DMS153 treated with DMSO at 0.1 percent for 48 hours (cell line): Measurements from ENCODE around the gene DPY30.
"Not testable (repeated sequence)": the region's sequence is repeated elsewhere in the genome, so short reads cannot be mapped to it uniquely, and the experiment has no call there.

Experiments
- DNase-seq: peaks from one replicate; lab custom pipeline; 2025; ENCODE audit not compliant: unreplicated experiment; lab: John Stamatoyannopoulos, UW

DPY30 gene

GRCh38 chr2:32039447-32040219 lies at the start of gene DPY30:
DPY30 (minus strand) TSS chr2:32039805; CDS start chr2:32039456, 349 bp downstream.
- peak; percentile 85 for DNase-seq

DNA sequence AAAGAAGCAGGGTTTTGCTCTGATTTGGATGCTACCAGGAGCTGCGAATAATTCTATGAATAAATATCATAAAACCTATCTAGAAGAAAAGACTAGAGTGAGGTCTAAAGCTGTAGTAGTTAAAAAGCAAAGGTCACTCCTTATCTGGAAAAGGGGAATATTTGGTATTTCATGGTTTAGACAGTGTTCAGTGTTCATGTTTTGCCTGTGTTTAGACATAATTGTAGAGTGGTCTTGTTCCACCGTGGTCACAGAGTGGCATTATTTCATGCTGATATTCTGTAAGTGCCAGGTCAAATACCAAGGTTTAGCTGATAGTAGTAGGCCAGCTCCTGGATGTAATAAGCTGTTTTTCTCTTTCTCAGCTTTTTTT lies 34.5 kb upstream of the DPY30 start:
- no peak for DNase-seq

DNA sequence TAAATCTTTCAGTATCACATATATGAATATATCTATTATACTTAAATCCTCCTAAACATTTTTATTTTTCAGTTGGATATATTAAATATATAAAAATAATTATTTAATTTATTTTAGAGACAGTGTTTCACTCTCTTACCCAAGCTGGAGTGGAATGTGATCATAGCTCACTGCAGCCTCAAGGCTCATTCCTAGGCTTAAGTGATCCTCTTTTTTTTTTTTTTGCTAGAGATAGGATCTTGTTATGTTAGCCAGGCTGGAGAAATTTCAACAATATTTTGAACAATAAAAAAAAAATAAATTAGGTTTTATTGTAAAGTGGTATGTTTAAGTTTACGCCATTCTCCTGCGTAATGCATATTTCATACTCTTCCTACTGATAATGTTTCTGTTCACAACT lies 27.9 kb upstream of the DPY30 start:
- no peak for DNase-seq

GRCh38 chr2:32064713-32065112 lies 25.1 kb upstream of the DPY30 start:
- DNase-seq = no peak

DNA sequence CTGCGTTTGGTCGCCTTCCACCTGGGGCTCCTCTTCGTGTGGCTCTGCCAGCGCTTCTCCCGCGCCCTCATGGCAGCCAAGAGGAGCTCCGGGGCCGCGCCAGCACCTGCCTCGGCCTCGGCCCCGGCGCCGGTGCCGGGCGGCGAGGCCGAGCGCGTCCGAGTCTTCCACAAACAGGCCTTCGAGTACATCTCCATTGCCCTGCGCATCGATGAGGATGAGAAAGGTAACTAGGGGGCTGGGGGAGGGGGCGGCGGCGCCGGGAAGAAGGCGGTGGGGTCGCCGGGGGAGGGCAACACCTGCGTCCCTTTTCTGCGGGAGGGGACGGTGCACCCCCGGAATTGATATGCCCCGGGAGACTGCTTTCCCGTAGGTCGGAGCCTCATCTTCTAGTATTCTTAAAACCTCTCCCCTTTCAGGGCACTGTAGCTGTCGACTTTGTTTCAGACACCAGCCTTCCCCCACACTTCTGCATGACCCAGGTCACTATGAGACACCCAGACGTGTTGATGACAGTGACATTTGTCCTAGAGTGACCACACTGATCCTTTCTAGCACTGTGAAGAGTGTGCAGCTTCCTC lies 24.5 kb upstream of the DPY30 start:
- DNase-seq = no peak

DNA sequence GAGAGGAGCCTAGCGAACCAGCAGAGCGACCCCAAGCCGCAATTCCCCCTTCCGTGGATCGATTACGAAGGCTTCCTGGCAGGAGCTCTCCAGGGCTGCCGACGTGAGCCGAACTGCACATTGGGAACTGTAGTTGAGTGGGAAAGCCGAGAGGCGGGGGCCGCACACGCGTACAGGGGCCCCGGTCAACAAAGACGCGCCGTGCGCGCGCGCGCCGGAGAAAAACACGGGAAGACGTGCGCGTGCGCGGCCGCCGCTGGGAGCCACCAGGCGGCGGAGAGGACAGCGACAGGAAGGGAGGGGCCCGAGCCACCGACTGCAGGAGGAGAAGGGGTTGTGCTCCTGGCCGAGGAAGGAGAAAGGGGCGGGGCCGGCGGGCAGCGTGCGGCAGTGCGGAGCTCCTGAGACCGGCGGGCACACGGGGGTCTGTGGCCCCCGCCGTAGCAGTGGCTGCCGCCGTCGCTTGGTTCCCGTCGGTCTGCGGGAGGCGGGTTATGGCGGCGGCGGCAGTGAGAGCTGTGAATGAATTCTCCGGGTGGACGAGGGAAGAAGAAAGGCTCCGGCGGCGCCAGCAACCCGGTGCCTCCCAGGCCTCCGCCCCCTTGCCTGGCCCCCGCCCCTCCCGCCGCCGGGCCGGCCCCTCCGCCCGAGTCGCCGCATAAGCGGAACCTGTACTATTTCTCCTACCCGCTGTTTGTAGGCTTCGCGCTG lies 23.9 kb upstream of the DPY30 start, which contains the start of gene SPAST:
SPAST (plus strand) TSS at position 247 of the 711 bp plus-strand sequence; CDS start at position 523, 276 bp downstream.
- peak; percentile 97 for DNase-seq

DNA sequence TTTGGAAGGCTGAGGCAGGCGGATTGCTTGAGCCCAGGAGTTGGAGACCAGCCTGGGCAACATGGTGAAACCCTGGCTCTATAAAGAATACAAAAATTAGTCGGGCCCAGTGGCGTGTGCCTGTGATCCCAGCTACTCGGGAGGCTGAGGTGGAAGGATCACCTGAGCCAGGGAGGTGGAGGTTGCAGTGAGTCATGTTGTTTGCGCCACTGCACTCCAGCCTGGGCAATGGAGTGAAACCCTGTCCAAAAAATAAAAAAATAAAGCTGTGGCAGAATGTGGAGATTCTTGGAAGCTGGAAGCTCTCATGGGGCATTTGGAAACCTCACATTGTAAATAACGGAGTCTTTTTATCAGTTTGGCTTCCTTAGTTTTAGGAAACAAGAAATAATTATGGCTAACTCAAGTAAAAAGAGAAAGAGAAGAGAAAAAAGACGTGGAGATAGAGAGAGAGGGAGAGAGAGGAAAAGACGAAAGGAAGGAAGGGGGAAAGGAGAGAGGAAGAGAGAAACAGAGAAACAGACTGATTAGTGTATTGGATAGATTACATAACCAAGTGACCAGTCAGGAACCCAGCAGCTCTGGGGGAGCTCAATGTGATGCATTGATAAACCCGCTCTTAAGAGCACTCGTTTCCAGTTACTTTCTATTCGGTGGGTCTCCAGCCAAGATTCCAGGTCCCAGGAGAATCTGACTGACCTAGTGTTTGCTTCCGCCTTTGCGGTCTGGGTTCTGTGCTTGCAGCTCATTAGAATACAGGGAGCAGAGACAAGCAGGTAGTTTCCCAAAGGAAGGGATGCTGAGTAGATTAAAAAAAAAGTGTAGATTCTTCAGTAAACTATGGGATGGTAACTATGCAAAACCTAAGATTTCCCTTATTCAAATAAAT lies 22.6 kb upstream of the DPY30 start:
- DNase-seq = peak; percentile 63

- no peak for DNase-seq
These were observed 21.8 kb upstream of the DPY30 start for GRCh38 chr2:32061430-32061829.

DNA sequence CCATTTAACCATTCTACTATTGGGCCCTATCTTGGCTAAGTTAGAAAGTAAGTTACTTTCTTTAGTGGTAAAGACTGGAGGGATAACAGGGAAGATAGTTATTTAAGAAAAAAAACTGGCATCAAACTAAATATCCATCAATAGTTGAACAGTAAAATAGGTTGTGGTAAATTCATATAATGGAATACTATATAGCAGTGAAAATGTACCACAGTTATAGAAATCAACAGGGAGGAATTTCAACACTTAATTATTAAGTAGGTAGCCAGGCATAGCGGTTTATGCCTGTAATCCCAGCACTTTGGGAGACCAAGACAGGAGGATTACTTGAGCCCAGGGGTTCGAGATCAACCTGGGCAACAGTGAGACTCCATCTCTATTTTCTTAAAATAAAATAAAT lies 20.7 kb upstream of the DPY30 start:
- no peak for DNase-seq

DNA sequence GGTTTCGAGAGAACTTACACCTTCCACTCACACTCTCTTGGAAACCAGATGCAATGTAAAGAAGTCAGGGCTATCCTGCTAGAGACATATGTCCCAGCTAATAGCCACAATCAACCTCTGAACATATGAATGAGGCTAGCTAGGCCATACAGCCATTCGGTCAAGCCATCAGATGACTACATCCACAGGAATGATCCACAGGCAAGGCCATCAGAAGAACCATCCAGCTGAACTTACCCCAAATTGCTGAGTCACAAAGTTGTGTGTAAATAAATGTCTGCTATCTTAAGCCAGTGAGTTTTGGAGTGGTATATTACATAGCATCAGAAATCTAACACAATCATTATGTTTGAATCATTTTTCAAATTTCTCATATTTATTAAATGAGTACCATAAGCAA lies 18.5 kb upstream of the DPY30 start:
- DNase-seq = no peak

GRCh38 chr2:32054583-32054982 lies 15.0 kb upstream of the DPY30 start:
- DNase-seq = not testable (repeated sequence)

DNA sequence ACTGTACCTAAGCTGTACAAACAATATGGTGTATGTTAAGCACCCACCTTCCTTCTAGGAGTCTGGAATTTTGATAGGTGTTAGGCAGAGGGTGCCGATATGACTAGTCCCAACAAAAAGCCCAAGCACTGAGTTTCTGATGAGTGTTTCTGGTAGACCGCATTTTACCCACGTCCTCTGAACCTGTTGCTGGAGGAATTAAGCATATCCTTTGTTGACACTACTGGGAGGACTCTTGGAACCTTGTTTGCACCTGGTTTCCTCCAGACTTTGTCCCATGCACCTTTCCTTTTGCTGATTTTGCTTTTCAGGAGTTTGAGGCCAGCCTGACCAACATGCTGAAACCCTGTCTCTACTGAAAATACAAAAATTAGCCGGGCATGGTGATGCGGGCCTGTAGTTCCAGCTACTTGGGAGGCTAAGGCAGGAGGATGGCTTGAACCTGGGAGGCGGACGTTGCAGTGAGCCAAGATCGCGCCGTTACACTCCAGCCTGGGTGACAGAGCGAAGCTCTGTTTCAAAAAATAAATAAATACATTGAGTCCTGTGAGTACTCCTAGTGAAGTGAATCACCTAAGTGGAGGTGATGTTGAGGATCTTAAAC lies 12.3 kb upstream of the DPY30 start:
- no peak for DNase-seq

GRCh38 chr2:32043561-32043960 lies 4.0 kb upstream of the DPY30 start:
- no peak for DNase-seq

- not testable (repeated sequence) for DNase-seq
These were observed 5.3 kb downstream of the DPY30 start for GRCh38 chr2:32034198-32034887.

DNA sequence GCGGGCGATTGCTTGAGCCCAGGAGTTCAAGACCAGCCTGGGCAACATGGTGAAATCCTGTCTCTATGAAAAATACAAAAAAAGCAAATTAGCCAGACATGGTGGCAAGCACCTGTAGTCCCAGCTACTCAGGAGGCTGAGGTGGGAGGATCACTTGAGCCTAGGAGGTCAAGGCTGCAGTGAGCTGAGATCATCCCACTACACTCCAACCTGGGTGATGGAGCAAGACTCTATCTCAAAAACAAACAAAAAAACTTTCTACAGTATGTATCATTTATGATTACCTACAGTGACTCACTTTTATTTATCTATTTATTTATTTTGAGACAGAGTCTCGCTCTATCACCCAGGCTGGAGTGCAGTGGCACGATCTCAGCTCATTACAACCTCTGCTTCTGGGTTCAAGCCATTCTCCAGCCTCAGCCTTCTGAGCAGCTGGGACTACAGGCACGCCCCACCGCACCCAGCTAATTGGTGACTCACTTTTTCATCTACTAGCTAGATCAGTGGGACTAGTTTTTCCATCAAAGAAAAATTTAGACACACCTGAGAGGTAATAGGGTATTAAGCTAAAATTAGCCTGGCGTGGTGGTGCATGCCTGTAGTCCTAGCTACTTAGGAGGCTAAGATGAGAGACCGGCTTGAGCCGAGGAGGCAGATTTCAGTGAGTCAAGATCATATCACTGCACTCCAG lies 20.7 kb downstream of the DPY30 start:
- not testable (repeated sequence) for DNase-seq

DNA sequence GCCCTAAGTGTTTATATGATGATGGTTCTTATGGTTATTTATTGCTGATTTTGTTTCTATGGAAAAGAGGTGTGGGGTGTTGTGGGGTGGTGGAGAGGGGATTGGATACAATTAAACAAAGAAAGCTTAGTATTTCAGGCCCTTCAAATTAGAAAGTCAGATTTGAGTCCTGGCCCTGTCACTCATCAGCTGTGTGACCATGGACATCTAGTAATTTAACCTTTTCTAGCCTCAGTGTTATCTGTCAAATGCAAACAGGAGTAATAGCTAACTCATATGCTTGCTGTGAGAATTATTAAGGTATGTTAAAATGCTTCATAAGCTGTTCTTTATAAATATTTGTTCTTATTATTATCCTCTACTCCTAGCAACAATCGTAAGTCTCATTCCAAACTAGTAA lies 26.7 kb downstream of the DPY30 start:
- DNase-seq = no peak

GRCh38 chr2:32011485-32011960 lies 28.1 kb downstream of the DPY30 start:
- DNase-seq = no peak

DNA sequence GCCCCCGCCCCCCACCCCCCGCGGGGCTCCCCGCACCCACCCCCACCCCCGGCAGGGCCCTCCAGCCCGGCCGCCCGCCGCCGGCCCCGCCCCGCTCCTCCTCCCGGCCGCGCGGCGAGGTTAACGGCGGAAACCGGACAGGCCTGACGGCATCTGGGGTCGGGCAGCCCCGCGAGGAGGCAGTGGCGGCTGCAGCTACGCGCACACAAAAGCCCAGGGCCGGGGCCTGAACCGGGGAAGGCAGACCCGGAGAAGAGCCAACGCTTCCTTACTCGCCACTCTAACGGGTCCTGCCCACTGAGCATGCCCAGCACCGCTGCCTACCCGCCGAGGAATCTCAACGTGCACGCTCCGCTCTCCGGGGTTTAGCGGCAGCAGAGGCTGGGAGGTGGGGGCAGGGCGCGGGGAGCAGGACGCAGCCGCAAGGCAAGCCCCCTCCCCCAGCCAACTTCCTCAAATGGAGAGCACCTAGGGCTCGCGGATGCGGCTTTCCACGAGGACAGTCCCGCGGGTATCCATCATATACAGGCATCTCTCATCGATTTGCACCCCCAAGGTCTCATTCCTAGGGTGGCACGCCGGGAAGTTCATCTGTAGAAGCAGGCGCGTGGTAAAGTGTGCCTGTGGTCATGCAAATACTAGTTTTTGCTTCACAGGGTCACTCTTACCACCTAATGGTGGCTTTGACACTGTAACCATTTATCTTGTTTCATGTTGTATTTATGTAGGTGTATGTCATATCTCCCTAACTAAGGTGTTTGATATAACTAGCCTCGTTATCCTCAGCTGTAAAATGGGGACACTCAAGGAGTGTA lies 28.7 kb downstream of the DPY30 start, which contains the start of gene MEMO1:
MEMO1 (minus strand) TSS at position 339 of the 815 bp plus-strand sequence. CDS start 761 bp downstream, outside the sequence.
- peak; percentile 89 for DNase-seq
